ENCODE data around the gene PTPRJ.
A peak's percentile ranks its signal among the peaks of the same experiment; 100 is the strongest.

The PTPRJ gene

GRCh38 chr11:47998345-47998732 lies 18.0 kb downstream of the PTPRJ start:
- no peak for DNase-seq

GRCh38 chr11:47998733-47999359 lies 18.5 kb downstream of the PTPRJ start:
- DNase-seq = no peak

DNA sequence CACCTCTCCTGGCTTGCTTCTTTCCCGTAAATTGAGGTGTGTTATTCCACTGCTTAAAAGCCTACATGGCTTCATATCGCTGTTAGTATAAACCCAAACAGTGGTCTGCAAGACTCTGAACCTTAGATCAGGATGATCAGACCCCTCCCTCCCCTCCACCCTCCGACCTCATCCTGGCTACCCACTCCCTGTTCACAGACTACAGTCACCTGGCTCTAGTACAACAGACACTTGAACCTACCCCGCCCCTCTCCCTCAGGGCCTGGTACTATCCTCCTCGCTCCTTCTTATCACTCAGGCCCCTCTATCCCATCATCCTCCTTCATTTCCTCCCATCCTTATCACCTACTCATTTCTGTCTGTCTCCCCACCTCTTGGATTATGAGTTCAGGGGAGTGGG lies 20.1 kb downstream of the PTPRJ start:
- no peak for DNase-seq

DNA sequence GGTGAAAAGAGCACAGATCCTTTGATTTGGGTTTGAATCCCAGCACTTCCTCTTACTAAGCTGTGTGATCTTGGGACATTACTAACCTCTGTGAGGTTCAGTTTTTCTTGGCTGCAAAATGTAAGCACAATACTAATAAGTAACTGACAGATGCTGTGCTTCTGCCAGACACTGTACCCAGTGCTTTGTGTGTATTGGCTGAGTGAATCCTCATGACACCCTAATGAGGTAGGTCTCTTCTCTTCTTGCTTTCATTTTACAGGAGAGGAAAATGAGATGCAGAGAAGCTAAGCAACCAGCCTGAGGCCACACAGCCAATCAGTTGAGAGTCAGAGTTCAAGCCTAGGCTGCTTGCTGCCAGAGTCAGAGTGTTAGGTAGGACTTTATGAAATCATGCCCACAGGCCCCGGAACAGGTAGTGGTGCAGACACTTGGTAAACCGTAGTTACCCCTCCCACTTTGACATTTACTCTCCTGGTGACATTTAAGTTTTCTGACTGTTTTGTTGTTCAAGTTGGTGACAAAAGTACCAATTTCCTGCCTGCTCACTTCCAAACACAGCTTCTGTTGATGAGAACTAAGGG lies 21.2 kb downstream of the PTPRJ start:
- no peak for DNase-seq

DNA sequence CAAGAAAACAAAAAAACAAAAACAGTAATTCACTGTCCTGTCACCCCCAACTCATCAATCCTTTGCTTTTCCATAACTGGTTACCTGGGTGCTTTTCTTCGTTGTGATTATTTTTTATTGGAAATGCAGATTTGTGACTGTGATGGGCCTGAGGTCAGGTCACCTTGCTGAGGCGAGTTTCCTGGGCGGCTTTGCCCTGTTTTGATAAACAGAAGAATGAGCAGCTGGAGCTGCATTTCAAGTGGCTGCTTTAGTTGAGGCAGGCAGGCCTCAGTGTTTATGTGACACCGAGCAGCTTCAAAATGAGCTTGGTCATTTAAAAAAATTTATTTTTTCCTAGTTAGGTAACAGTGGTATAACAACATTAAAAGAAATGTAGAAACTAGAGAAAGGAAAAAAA lies 22.2 kb downstream of the PTPRJ start:
- no peak for DNase-seq

DNA sequence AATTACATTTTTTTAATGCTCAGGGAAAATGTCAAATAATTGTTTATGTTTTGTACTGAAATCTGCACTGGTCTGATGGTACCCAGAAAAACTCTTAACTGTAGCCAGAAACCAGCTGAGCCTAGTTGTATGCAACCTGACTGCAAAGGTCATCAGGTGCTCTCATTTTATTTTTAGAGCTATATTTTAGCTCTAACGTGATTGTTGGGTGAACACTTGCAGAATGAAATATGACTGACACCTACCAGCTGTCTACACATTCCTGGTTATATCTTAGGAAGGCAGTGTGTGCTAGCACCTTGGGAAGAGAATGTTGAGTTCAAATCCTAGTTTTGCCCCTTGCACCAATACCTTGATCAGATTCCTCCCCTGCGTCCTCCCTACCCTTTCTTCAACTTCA lies 23.6 kb downstream of the PTPRJ start:
- DNase-seq = no peak

- no peak for DNase-seq
Measured at GRCh38 chr11:48004456-48004855, 24.1 kb downstream of the PTPRJ start.

- DNase-seq = no peak
Measured at GRCh38 chr11:48005136-48005535, 24.8 kb downstream of the PTPRJ start.

GRCh38 chr11:48005831-48006270 lies 25.5 kb downstream of the PTPRJ start:
- peak; percentile 79 for DNase-seq

GRCh38 chr11:48006301-48006992 lies 26.1 kb downstream of the PTPRJ start:
- DNase-seq = peak; percentile 97

DNA sequence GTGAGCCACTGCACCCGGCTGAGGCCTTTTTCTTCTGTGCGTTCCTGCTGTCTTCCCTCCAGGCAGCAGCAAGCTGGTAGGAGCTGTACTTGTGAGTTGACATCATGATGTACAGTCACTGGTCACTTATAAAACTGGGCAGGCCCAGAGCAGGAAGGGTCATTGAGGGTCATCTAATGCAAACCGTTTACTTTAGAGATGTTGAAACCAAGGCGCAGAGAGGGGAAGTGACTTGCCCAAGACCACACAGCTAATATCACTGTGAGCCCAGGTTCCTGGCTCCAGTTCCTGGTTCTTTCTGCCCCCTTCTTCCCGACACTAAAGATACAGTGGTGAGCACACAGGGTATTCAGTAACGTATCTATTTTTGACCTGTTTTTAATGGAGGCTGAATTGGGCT lies 27.3 kb downstream of the PTPRJ start:
- no peak for DNase-seq

DNA sequence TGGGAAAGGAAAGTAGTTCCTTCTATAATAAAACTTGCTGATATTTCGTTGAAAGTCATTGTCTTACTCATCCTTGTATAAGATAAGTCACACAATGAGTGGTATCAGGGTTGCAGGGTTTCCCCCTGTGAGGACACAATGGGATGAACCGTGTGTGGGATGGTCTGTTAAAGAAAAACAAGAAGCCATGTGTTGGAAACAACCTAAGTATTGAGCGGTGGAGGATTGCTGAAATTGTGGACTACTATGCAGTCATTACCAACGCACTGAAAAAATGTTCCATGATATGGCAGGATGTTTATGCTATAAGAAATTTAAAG lies 28.6 kb downstream of the PTPRJ start:
- DNase-seq = peak; percentile 46

DNA sequence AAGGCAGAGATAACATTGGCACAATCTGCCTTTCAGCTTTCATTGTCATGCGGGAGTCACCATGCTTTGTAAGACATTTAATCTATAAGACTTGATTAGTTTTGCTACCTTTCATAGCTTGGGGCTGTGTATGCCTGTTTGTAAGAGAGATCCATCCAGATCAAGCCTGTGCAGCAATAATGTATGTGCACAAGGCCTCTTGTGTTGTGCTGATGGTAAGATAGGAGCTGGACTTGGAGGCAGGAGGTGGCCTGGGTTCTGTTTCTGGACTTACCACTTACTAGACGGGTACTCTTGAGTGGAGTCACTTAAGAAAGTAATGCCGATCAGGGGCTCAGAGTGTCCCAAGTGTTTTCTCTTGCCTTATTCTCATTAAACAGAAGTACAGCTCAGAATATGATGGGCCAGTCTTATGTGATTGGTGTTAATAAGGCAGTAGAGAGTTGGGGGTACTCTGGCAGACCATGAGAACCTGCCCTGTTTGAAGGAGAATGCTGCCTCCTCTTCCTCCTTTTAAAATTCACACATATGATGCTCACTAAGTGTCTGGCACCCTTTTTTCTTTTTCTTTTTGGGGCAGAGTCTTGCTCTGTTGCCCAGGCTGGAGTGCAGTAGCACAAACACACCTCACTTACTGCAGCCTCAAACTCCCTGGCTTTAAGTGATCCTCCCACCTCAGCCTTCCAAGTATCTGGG lies 30.9 kb downstream of the PTPRJ start:
- DNase-seq = no peak

- no peak for DNase-seq
Measured at GRCh38 chr11:48011798-48012391, 31.5 kb downstream of the PTPRJ start.

GRCh38 chr11:48013269-48013901 lies 33.0 kb downstream of the PTPRJ start:
- DNase-seq = no peak

GRCh38 chr11:48014917-48015316 lies 34.6 kb downstream of the PTPRJ start:
- no peak for DNase-seq

- no peak for DNase-seq
Measured at GRCh38 chr11:48017105-48017830, 36.9 kb downstream of the PTPRJ start.

DNA sequence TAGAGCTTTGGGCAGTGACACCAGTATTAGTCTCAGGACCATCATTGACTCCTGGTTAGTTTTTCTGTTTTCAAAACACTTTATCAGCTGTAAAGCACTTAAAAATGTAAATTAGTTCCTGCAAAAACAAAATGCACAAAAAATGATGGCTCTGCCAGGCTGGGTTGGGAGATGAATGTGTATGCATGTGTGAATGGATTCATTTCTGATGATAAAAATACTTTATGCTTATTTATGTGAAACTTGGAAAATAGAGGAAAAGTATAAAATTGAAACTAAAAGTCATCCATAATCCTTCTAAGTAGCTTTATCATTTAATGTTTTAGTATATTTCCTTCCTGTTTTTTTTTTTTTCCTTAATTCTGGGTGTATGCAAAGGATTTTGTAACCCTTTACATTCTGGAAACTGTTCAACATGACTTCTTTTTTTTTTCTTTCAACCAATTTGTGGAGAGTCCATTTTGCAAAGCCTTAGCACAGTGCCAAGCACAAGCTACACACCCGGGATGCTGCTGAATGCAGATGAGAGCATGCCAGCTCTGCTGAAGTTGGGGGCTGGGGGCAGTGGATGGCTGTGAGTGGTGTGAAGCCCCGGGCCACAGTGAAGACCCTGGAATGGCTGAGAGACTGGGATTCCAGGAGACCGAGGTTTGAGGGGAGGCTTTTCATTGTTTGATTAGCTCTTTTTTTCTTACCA lies 37.6 kb downstream of the PTPRJ start:
- DNase-seq = no peak

GRCh38 chr11:48018528-48019216 lies 38.3 kb downstream of the PTPRJ start:
- no peak for DNase-seq

GRCh38 chr11:48019217-48019584 lies 38.8 kb downstream of the PTPRJ start:
- no peak for DNase-seq

- DNase-seq = peak; percentile 38
Measured at GRCh38 chr11:48019595-48019994, 39.2 kb downstream of the PTPRJ start.

Measured in hematopoietic multipotent progenitor cell treated with erythropoietin and hydrocortisone succinate and interleukin-3 and kit ligand, for 8 days (in vitro differentiated cells).